Psoas muscle (tissue), 8 donors: Measurements from ENCODE around the gene PDLIM3. TPM values are rescaled to one million over a fixed set of nuclear protein-coding genes. Genes with fewer than 3 reads are reported as not detected.

Experiments
- ATAC-seq, 4 donors: fragments of 200-7000 bp; cut with Tn5 transposase; one replicate each; pipeline ENCODE4 v1.9.1; 2020; ENCODE audit warnings: moderate library complexity in 3 of 4, mild to moderate bottlenecking in 2 of 4
- DNase-seq, 2 donors: peaks; one replicate each; pipeline ENCODE4 v3.0.0-alpha.2; 2020
- H3K27ac ChIP-seq: fragments of 200-600 bp; one replicate; pipeline ENCODE4 v1.8.0; 2022
- H3K27me3 ChIP-seq, 3 donors: fragments of 200-600 bp in 1 of 3; one replicate each; pipeline versions ENCODE4 v1.6.1 to v1.8.0; 2013 to 2022; ENCODE audit warnings: low read length in 2 of 3, mild to moderate bottlenecking in 2 of 3, moderate library complexity in 1 of 3; ENCODE audit not compliant: insufficient read depth in 3 of 3
- H3K36me3 ChIP-seq, 2 donors: fragments of 200-600 bp in 1 of 2; one replicate each; pipeline versions ENCODE4 v1.6.1 to v1.8.0; 2013 to 2022; ENCODE audit warnings: low read depth in 1 of 2, mild to moderate bottlenecking in 1 of 2, moderate library complexity in 1 of 2; ENCODE audit not compliant: insufficient read depth in 1 of 2
- H3K4me1 ChIP-seq: fragments of 200-600 bp; one replicate; pipeline ENCODE4 v1.8.0; 2022
- H3K4me3 ChIP-seq: fragments of 200-600 bp; one replicate; pipeline ENCODE4 v1.8.0; 2022; ENCODE audit warnings: mild to moderate bottlenecking
- H3K9me3 ChIP-seq: fragments of 200-600 bp; one replicate; pipeline ENCODE4 v1.8.0; 2022
- CTCF ChIP-seq: fragments of 200-600 bp; IDR thresholded peaks from one replicate; pipeline ENCODE4 v1.8.0; 2022; ENCODE audit warnings: antibody characterized with exemption
- WGBS, 3 donors: extraction: QIAGEN DNeasy Blood & Tissue Kit; methylation state at CpG; one replicate each; pipeline versions ENCODE4 v1.1.6 to v1.1.7; 2013; 5-methylcytosine and 5-hydroxymethylcytosine counted together
- intact Hi-C, 2 donors: fragments of 100-400 bp; cut with DNase I; formaldehyde crosslinking; loops; one replicate each; pipeline versions ENCODE4 v1.11.0 to v1.14.2; 2022
- polyA plus RNA-seq, 3 donors: library from polyadenylated mRNA; stranded (reverse); fragments of 200-250 nt; gene quantifications; one replicate each; pipeline ENCODE4 v1.2.3, GENCODE V29; 2013
- total RNA-seq, 4 donors: library from RNA; stranded (reverse); fragmentation: NEBNext Ultra II Directional in 2 of 4; extraction: Animal tissue kit (Norgen Biotek cat#: 25700) in 2 of 4; gene quantifications; one replicate each; pipeline versions ENCODE4 v1.2.1 to v1.2.4, GENCODE V29; 2021 to 2023
- donor health status: healthy with polysubstance abuse.
- donor health status: DM: no; HTN: no; CAD: no; lungs with moderate emphysema.
- donor health status: Bipolar disorder and iron deficiency.
- donor health status: healthy.
- donor health status: DM: yes; HTN: yes; CAD: no.
- donor health status: DM: no; HTN: no; CAD: no.
- donor health status: DM: no; HTN: no; CAD: no.
- donor health status: DM: yes; HTN: yes; CAD: no.

PDLIM3 gene
- total and polyA plus RNA-seq, 7 donors = 703 to 5,341 (median 2,718) TPM

- Histone ChIP-seq H3K4me1 (peaks cover 11% of the 10 kb centered on the region), H3K27ac (no peak overlapping the region), H3K27me3 (no peaks in the 10 kb centered on the region), H3K9me3 (no peaks in the 10 kb centered on the region), H3K4me3 (no peak overlapping the region), H3K36me3 (no peaks in the 10 kb centered on the region)
- WGBS, 3 donors = 64 to 69% (median 66%) methylated on average over 3 of the region's 3 CpGs
- intact Hi-C loops = no loop called here
- no peak for TF ChIP-seq CTCF
- no peak for ATAC-seq
- DNase-seq = no peak
These were observed 5.3 kb upstream of the PDLIM3 start for GRCh38 chr4:185540487-185541120.

- intact Hi-C loops = no loop called here
- H3K4me1 ChIP-seq = peaks cover 11% of the 10 kb centered on the region
- no peak overlapping the region for H3K27ac ChIP-seq
These were observed 4.7 kb upstream of the PDLIM3 start for GRCh38 chr4:185540040-185540439.

GRCh38 chr4:185538806-185539205 lies 3.5 kb upstream of the PDLIM3 start:
- peaks cover 11% of the 10 kb centered on the region for H3K4me1 ChIP-seq
- WGBS, 3 donors = 44 to 56% (median 45%) methylated on average over 1 of the region's 1 CpG
- TF ChIP-seq CTCF = no peak
- peaks cover 0 to 6% of the 10 kb centered on the region in 2 donors for H3K36me3 ChIP-seq
- ATAC-seq (no peak), DNase-seq (no peak)
- H3K9me3 ChIP-seq = no peaks in the 10 kb centered on the region
- no peak overlapping the region for H3K4me3 ChIP-seq
- H3K27ac ChIP-seq = no peak overlapping the region
- intact Hi-C loops = loop anchor here in 1 of 2 donors (5.0 kb wide), 1 partner anchor 33 kb away; no protein-coding TSS in a partner anchor
- no peaks in the 10 kb centered on the region for H3K27me3 ChIP-seq

More at GRCh38 chr4:185540040-185540439, 4.7 kb upstream of the PDLIM3 start:
- Histone ChIP-seq H3K27me3 (no peaks in the 10 kb centered on the region), H3K36me3 (no peaks in the 10 kb centered on the region), H3K9me3 (no peaks in the 10 kb centered on the region), H3K4me3 (no peak overlapping the region)
- no peak for ATAC-seq
- 74 to 86% (median 82%) methylated on average over 8 of the region's 8 CpGs for WGBS, 3 donors
- no peak for DNase-seq
- no peak for TF ChIP-seq CTCF

GRCh38 chr4:185536411-185536709 lies 1.1 kb upstream of the PDLIM3 start:
- intact Hi-C loops = loop anchor here in 1 of 2 donors (5.0 kb wide), 1 partner anchor 36 kb away; no protein-coding TSS in a partner anchor
- peaks cover 10% of the 10 kb centered on the region for H3K4me1 ChIP-seq
- no peaks in the 10 kb centered on the region for H3K27me3 ChIP-seq
- WGBS, 3 donors = 8 to 12% (median 8%) methylated on average over 4 of the region's 4 CpGs
- peak; percentile 38 to 49 (median 44) for ATAC-seq
- peaks cover 0 to 26% of the 10 kb centered on the region in 2 donors for H3K36me3 ChIP-seq
- peak overlapping the region; percentile 99 for H3K27ac ChIP-seq
- H3K4me3 ChIP-seq = peak overlapping the region; percentile 90
- peak; percentile 43 to 62 for DNase-seq
- no peak for TF ChIP-seq CTCF
- no peaks in the 10 kb centered on the region for H3K9me3 ChIP-seq
